Heart left ventricle (tissue), 16 donors: ENCODE results near the gene PPP4R1. TPM values are rescaled to one million over a fixed set of nuclear protein-coding genes. Genes with fewer than 3 reads are reported as not detected.

Experiments used
- ATAC-seq, 4 donors: fragments of 200-7000 bp; cut with Tn5 transposase; one replicate each; pipeline ENCODE4 v1.9.1; 2020 to 2022; ENCODE audit warnings: moderate library complexity in 4 of 4, mild to moderate bottlenecking in 3 of 4, moderate number of reproducible peaks in 1 of 4
- DNase-seq, 5 donors: peaks; one replicate each; pipeline ENCODE4 v3.0.0-alpha.2; 2020
- H3K27ac ChIP-seq, 12 donors: fragments of 200-600 bp; sonication (generic) in 4 of 12; one replicate each; pipeline versions ENCODE4 v1.5.0 to v1.8.0; 2016 to 2022; ENCODE audit warnings: mild to moderate bottlenecking in 2 of 12
- H3K27me3 ChIP-seq, 9 donors: fragments of 200-600 bp; sonication (generic) in 2 of 9; one replicate each; pipeline versions ENCODE4 v1.5.1 to v1.8.0; 2016 to 2022; ENCODE audit warnings: mild to moderate bottlenecking in 3 of 9
- H3K36me3 ChIP-seq, 9 donors: fragments of 200-600 bp; sonication (generic) in 2 of 9; one replicate each; pipeline versions ENCODE4 v1.5.0 to v1.8.0; 2018 to 2022; ENCODE audit warnings: mild to moderate bottlenecking in 2 of 9
- H3K4me1 ChIP-seq, 12 donors: fragments of 200-600 bp; sonication (generic) in 4 of 12; one replicate each; pipeline versions ENCODE4 v1.5.0 to v1.8.0; 2016 to 2022; ENCODE audit warnings: mild to moderate bottlenecking in 3 of 12
- H3K4me3 ChIP-seq, 12 donors: fragments of 200-600 bp; sonication (generic) in 4 of 12; one replicate each; pipeline versions ENCODE4 v1.5.0 to v1.8.0; 2017 to 2022; ENCODE audit warnings: mild to moderate bottlenecking in 9 of 12, moderate library complexity in 4 of 12
- H3K9me3 ChIP-seq, 12 donors: fragments of 200-600 bp; sonication (generic) in 4 of 12; one replicate each; pipeline versions ENCODE4 v1.5.0 to v1.8.0; 2016 to 2022; ENCODE audit warnings: mild to moderate bottlenecking in 1 of 12
- CTCF ChIP-seq, 12 donors: fragments of 200-600 bp; sonication (generic) in 4 of 12; IDR thresholded peaks; one replicate each; pipeline versions ENCODE4 v1.5.0 to v1.8.0; 2018 to 2022; ENCODE audit warnings: antibody characterized with exemption in 12 of 12, mild to moderate bottlenecking in 5 of 12
- POLR2A ChIP-seq, 2 donors: fragments of 450-650 bp; IDR thresholded peaks; one replicate each; pipeline ENCODE4 v1.6.1; 2017; ENCODE audit warnings: antibody characterized with exemption in 2 of 2, mild to moderate bottlenecking in 2 of 2, moderate library complexity in 2 of 2
- WGBS, 4 donors: extraction: QIAGEN DNeasy Blood & Tissue Kit in 2 of 4; methylation state at CpG; one replicate each; pipeline versions ENCODE4 v1.1.5 to v1.1.7; 2013 to 2018; 5-methylcytosine and 5-hydroxymethylcytosine counted together
- intact Hi-C, 10 donors: fragments of 100-400 bp; cut with DNase I; formaldehyde crosslinking; loops; one replicate each; pipeline versions ENCODE4 v1.11.1 to v1.14.2; 2022
- polyA plus RNA-seq, 2 donors: library from polyadenylated mRNA; stranded (reverse); fragments of 200-250 nt; gene quantifications; one replicate each; pipeline ENCODE4 v1.2.3, GENCODE V29; 2013
- total RNA-seq, 9 donors: library from RNA; depleted of rRNA in 2 of 9; stranded (reverse); fragments of >200 nt in 2 of 9; fragmentation: NEBNext Ultra II Directional in 3 of 9; extraction: Animal tissue kit (Norgen Biotek cat#: 25700) in 3 of 9; gene quantifications; one replicate each; pipeline versions ENCODE4 v1.1.0 to v1.2.4, GENCODE V29; 2016 to 2023
- donor health status: ischemic (EF 13 %, LVEDD 7.1; RV severe dilation, severe dysfunction).
- donor health status: healthy with polysubstance abuse.
- donor health status: DM: no; HTN: yes; CAD: no.
- donor health status: DM: no; HTN: no; CAD: no.
- donor health status: ischemic (EF 25% LVEDD 6.9; RV normal size, moderate dysfunction).
- donor health status: ischemic (EF 25% LVEDD 5.7; RV mildly dilated, moderate dysfunction).
- donor health status: healthy.
- donor health status: DM: yes; HTN: yes; CAD: no.
- donor health status: ischemic (EF 35%, LVEDD 5.7; RV mildly dilated, moderate dysfunction).
- donor health status: nonischemic (EF 11% LVEDD 7.7; RV severe dilation, severe dysfunction).
- donor health status: DM: yes; HTN: yes; CAD: no.
- donor health status: PGD.
- donor health status: ischemic (EF 29% LVEDD 5.4; RV normal size, mild dysfunction).
- donor health status: nonischemic (EF 23%, LVEDD 6.1; RV moderate dilation, normal function).

The PPP4R1 gene
- total and polyA plus RNA-seq, 11 donors: 13.9 to 81.3 (median 59.8) TPM

- H3K4me3 ChIP-seq: no peak overlapping the region
- TF ChIP-seq CTCF (IDR thresholded peaks at IDR 0.05): no peak
- no peak for TF ChIP-seq POLR2A (IDR thresholded peaks at IDR 0.05)
- H3K4me1 ChIP-seq: peaks cover 0 to 3% (median 0%) of the 10 kb centered on the region in 12 donors
- no peaks in the 10 kb centered on the region for H3K27me3 ChIP-seq
- 82 to 87% (median 86%) methylated on average over 27 of the region's 27 CpGs for WGBS, 4 donors
- H3K36me3 ChIP-seq: peaks cover 0 to 88% (median 79%) of the 10 kb centered on the region in 9 donors
- intact Hi-C loops: no loop called here
- H3K9me3 ChIP-seq: no peaks in the 10 kb centered on the region
- DNase-seq (no peak), ATAC-seq (peak in 2 of 4 donors; percentile 44 to 57)
- H3K27ac ChIP-seq: peak overlapping the region in 1 of 12 donors; percentile 38
Observed at GRCh38 chr18:9535430-9535991, 78.8 kb downstream of the PPP4R1 start.

DNA sequence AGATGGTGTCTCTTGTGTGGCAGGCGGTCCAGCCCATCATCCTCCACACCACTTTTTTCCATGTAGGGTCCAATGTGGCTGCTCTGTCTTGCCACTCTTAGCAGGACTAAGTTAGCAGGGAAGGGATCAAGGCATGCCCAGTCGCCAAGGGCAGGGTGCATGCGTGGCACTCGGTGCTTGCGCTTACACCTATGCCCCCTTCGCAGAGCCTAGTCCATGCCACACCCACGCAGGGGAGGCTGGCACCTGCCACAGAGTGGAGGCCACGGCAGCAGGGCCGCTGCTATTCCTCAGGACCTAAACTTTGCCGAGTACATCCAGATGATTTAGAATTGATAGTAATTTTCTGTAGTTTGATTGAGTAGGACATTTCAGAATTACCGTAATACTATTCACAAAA is 79.5 kb downstream of the PPP4R1 start:
- Histone ChIP-seq H3K4me1 (peaks cover 0 to 7% (median 0%) of the 10 kb centered on the region in 12 donors), H3K9me3 (no peaks in the 10 kb centered on the region), H3K36me3 (peaks cover 0 to 89% (median 78%) of the 10 kb centered on the region in 9 donors), H3K4me3 (no peak overlapping the region), H3K27me3 (no peaks in the 10 kb centered on the region), H3K27ac (peak overlapping the region in 1 of 12 donors; percentile 38)
- ATAC-seq (no peak), DNase-seq (no peak)
- TF ChIP-seq CTCF (IDR thresholded peaks at IDR 0.05) (no peak), POLR2A (IDR thresholded peaks at IDR 0.05) (no peak)
- WGBS, 4 donors: 96 to 97% (median 96%) methylated on average over 11 of the region's 11 CpGs
- intact Hi-C loops: no loop called here

GRCh38 chr18:9531791-9532410 is 82.5 kb downstream of the PPP4R1 start:
- intact Hi-C loops: no loop called here
- ATAC-seq (no peak), DNase-seq (no peak)
- TF ChIP-seq CTCF (IDR thresholded peaks at IDR 0.05): no peak
- no peak for TF ChIP-seq POLR2A (IDR thresholded peaks at IDR 0.05)
- no peaks in the 10 kb centered on the region for H3K27me3 ChIP-seq
- WGBS, 4 donors: 89 to 95% (median 93%) methylated on average over 7 of the region's 7 CpGs
- peaks cover 0 to 93% (median 81%) of the 10 kb centered on the region in 9 donors for H3K36me3 ChIP-seq
- H3K9me3 ChIP-seq: no peaks in the 10 kb centered on the region
- peaks cover 0 to 9% (median 0%) of the 10 kb centered on the region in 12 donors for H3K4me1 ChIP-seq
- no peak overlapping the region for H3K4me3 ChIP-seq
- H3K27ac ChIP-seq: no peak overlapping the region

GRCh38 chr18:9530226-9531009 is 83.9 kb downstream of the PPP4R1 start:
- Histone ChIP-seq H3K27me3 (no peaks in the 10 kb centered on the region), H3K4me3 (no peak overlapping the region), H3K9me3 (no peaks in the 10 kb centered on the region), H3K4me1 (peaks cover 0 to 9% (median 0%) of the 10 kb centered on the region in 12 donors), H3K36me3 (peaks cover 0 to 93% (median 76%) of the 10 kb centered on the region in 9 donors), H3K27ac (peak overlapping the region in 1 of 12 donors; percentile 11)
- intact Hi-C loops: no loop called here
- no peak for TF ChIP-seq CTCF (IDR thresholded peaks at IDR 0.05)
- TF ChIP-seq POLR2A (IDR thresholded peaks at IDR 0.05): no peak
- 93 to 96% (median 95%) methylated on average over 6 of the region's 6 CpGs for WGBS, 4 donors
- DNase-seq (no peak), ATAC-seq (no peak)
